Measurements from ENCODE around the gene TTC23L. TPM values are rescaled to one million over a fixed set of nuclear protein-coding genes. Genes with fewer than 3 reads are reported as not detected.
A peak's percentile ranks its signal among the peaks of the same experiment; 100 is the strongest.

The TTC23L gene
- total RNA-seq, 1 donor from 2014 or later: under 0.01 TPM

- FAIRE-seq (no peak), DNase-seq (ENCODE audit: low read depth) (no peak)
- Histone ChIP-seq H3K36me3 (ENCODE audit: control insufficient read depth, insufficient read depth, low read length) (no peaks in the 10 kb centered on the region), H3K27me3 (ENCODE audit: control insufficient read depth, insufficient read depth, low read length) (no peaks in the 10 kb centered on the region), H3K4me3 (ENCODE audit: low read depth, low read length) (no peak overlapping the region)
- TF ChIP-seq CTCF (IDR thresholded peaks at IDR 0.05; ENCODE audit: insufficient read depth, low read length, severe bottlenecking): no peak
Measured at GRCh38 chr5:34903260-34903659, 64.3 kb downstream of the TTC23L start.

GRCh38 chr5:34905564-34905963 is 66.6 kb downstream of the TTC23L start:
- H3K36me3 ChIP-seq (ENCODE audit: control insufficient read depth, insufficient read depth, low read length): no peaks in the 10 kb centered on the region
- no peak overlapping the region for H3K4me3 ChIP-seq (ENCODE audit: low read depth, low read length)
- FAIRE-seq: no peak
- no peaks in the 10 kb centered on the region for H3K27me3 ChIP-seq (ENCODE audit: control insufficient read depth, insufficient read depth, low read length)
- TF ChIP-seq CTCF (IDR thresholded peaks at IDR 0.05; ENCODE audit: insufficient read depth, low read length, severe bottlenecking): no peak
- no peak for DNase-seq (ENCODE audit: low read depth)

GRCh38 chr5:34913072-34913471 is 74.1 kb downstream of the TTC23L start:
- no peak overlapping the region for H3K4me3 ChIP-seq (ENCODE audit: low read depth, low read length)
- FAIRE-seq (no peak), DNase-seq (ENCODE audit: low read depth) (no peak)
- TF ChIP-seq CTCF (IDR thresholded peaks at IDR 0.05; ENCODE audit: insufficient read depth, low read length, severe bottlenecking): no peak
- no peaks in the 10 kb centered on the region for H3K27me3 ChIP-seq (ENCODE audit: control insufficient read depth, insufficient read depth, low read length)
- peaks cover 2% of the 10 kb centered on the region for H3K36me3 ChIP-seq (ENCODE audit: control insufficient read depth, insufficient read depth, low read length)

- DNase-seq (ENCODE audit: low read depth) (peak; percentile 13), FAIRE-seq (no peak)
- no peaks in the 10 kb centered on the region for H3K27me3 ChIP-seq (ENCODE audit: control insufficient read depth, insufficient read depth, low read length)
- no peak for TF ChIP-seq CTCF (IDR thresholded peaks at IDR 0.05; ENCODE audit: insufficient read depth, low read length, severe bottlenecking)
- H3K4me3 ChIP-seq (ENCODE audit: low read depth, low read length): peak overlapping the region; percentile 92
- peaks cover 2% of the 10 kb centered on the region for H3K36me3 ChIP-seq (ENCODE audit: control insufficient read depth, insufficient read depth, low read length)
Measured at GRCh38 chr5:34914671-34915138, 75.7 kb downstream of the TTC23L start.

- Histone ChIP-seq H3K4me3 (ENCODE audit: low read depth, low read length) (peak within 1 kb of the TSS; percentile 92), H3K36me3 (ENCODE audit: control insufficient read depth, insufficient read depth, low read length) (peaks cover 2% of the 10 kb centered on the region), H3K27me3 (ENCODE audit: control insufficient read depth, insufficient read depth, low read length) (no peaks in the 10 kb centered on the region)
- FAIRE-seq (no peak), DNase-seq (ENCODE audit: low read depth) (peak; percentile 92)
- no peak for TF ChIP-seq CTCF (IDR thresholded peaks at IDR 0.05; ENCODE audit: insufficient read depth, low read length, severe bottlenecking)
Measured at GRCh38 chr5:34915139-34915855, 76.3 kb downstream of the TTC23L start, which contains the start of the genes BRIX1 and RAD1. Gene BRIX1, plus strand, starts transcription at chr5:34915711. Its CDS starts 28 bp downstream, at chr5:34915739. Gene RAD1, minus strand, starts transcription at chr5:34915504. Its CDS starts 612 bp downstream, at chr5:34914892.

Measured in bronchial epithelial cell (primary cell).